ENCODE data around the gene DDX59. TPM values are rescaled to one million over a fixed set of nuclear protein-coding genes. Genes with fewer than 3 reads are reported as not detected.

DDX59 gene
- total RNA-seq, 1 experiment from 2014 or later, result 24.6 TPM

DNA sequence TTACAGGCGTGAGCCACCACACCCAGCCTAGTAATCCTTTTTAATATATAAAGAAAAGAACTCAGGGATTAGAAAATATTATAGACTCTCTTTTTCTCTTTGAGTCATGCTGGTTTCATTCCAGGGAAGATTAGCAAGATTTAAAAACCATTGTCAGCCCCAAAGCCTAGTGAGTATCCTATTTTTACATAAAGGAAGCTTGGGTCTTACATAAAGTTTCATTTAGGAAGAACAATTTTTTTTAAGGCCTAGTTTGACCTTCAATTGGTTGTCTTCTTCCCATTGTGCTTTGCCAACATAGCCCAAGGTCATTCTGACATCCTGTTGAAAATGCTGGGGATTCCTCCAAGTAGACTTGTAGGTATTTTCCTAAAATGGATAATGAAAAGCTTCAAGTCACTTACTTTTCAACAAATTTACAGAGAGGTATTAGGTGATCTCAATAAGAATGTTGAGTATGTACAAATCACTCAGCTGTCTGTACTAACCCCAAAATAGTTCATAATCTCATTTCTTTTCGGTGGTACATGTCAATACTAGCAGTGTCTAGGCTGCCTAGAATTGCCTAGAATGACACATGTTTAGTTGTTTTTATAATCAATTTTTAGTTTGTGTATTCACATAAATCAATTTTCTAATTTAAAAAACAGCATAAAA, 44.9 kb downstream of the DDX59 start:
- Histone ChIP-seq H3K9me2 (replicated peaks; ENCODE audit: low read length) (no peaks in the 10 kb centered on the region), H3K79me2 (ENCODE audit: low read length) (peaks cover 7% of the 10 kb centered on the region), H4K20me1 (ENCODE audit: low read length) (no peaks in the 10 kb centered on the region), H3K4me1 (ENCODE audit: insufficient read depth, low read length) (peaks cover 5% of the 10 kb centered on the region), H3K9ac (ENCODE audit: low read length) (no peak overlapping the region), H3K27me3 (ENCODE audit: low read length) (no peaks in the 10 kb centered on the region), H2AFZ (ENCODE audit: low read length) (no peak overlapping the region), H3K4me2 (ENCODE audit: low read length) (no peak overlapping the region), H3F3A (ENCODE audit: low read length, unreplicated experiment) (no peaks in the 10 kb centered on the region), H3K4me3 (ENCODE audit: low read length) (no peak overlapping the region), H3K9me3 (ENCODE audit: low read length) (no peaks in the 10 kb centered on the region), H3K27ac (ENCODE audit: low read length) (no peak overlapping the region), H3K36me3 (ENCODE audit: low read depth, low read length) (no peaks in the 10 kb centered on the region)
- intact Hi-C loops (cut with micrococcal nuclease), result loop anchor here (5.0 kb wide), 2 partner anchors 417 to 487 kb away; partner anchors contain the start of gene CACNA1S
- DNase-seq (no peak), ATAC-seq (no peak)
- TF ChIP-seq CTCF (conservative IDR thresholded peaks at IDR 0.05; ENCODE audit: low read depth, low read length) (no peak), EZH2 (IDR thresholded peaks at IDR 0.05; ENCODE audit: low read length, unreplicated experiment) (no peak), EZH2phosphoT487 (IDR thresholded peaks at IDR 0.05; ENCODE audit: borderline replicate concordance, low read length) (no peak)
- ChIA-PET CTCF (interaction anchor here (0.6 kb wide), 1 partner anchor 314 kb away, joined by 4 read pairs; no protein-coding TSS in a partner anchor), POLR2A (ENCODE audit: unreplicated experiment) (no interaction called here)
- no TSS peak for BruUV-seq (replicated peaks)

GRCh38 chr1:200620273-200621131, 49.2 kb downstream of the DDX59 start, which contains the start of gene KIF14:
Gene KIF14 (minus strand): TSS chr1:200620751. CDS start chr1:200618723, 2,028 bp downstream.
- Histone ChIP-seq H2AFZ (ENCODE audit: low read length) (peak within 1 kb of the TSS; percentile 86), H3K27me3 (ENCODE audit: low read length) (no peaks in the 10 kb centered on the region), H3K36me3 (ENCODE audit: low read depth, low read length) (peaks cover 23% of the 10 kb centered on the region), H3K4me2 (ENCODE audit: low read length) (peak within 1 kb of the TSS; percentile 85), H3K4me1 (ENCODE audit: insufficient read depth, low read length) (peaks cover 9% of the 10 kb centered on the region), H3K9ac (ENCODE audit: low read length) (peak within 1 kb of the TSS; percentile 88), H3K27ac (ENCODE audit: low read length) (peak within 1 kb of the TSS; percentile 74), H3K9me3 (ENCODE audit: low read length) (no peaks in the 10 kb centered on the region), H4K20me1 (ENCODE audit: low read length) (no peaks in the 10 kb centered on the region), H3K9me2 (replicated peaks; ENCODE audit: low read length) (no peaks in the 10 kb centered on the region), H3K4me3 (ENCODE audit: low read length) (peak within 1 kb of the TSS; percentile 82), H3F3A (ENCODE audit: low read length, unreplicated experiment) (no peaks in the 10 kb centered on the region), H3K79me2 (ENCODE audit: low read length) (peaks cover 38% of the 10 kb centered on the region)
- DNase-seq (peak; percentile 98), ATAC-seq (peak; percentile 97)
- ChIA-PET CTCF (interaction anchor here (1.0 to 2.5 kb wide), 3 partner anchors 49 to 61 kb away, joined by 3 to 21 read pairs (median 19); partner anchors contain the start of gene DDX59), POLR2A (ENCODE audit: unreplicated experiment) (interaction anchor here (1.0 kb wide), 1 partner anchor 276 kb away, joined by 4 read pairs; no protein-coding TSS in a partner anchor)
- intact Hi-C loops (cut with micrococcal nuclease), result loop anchor here (1.0 to 5.0 kb wide), 6 partner anchors 49 to 492 kb away; partner anchors contain the start of genes CACNA1S and DDX59
- BruUV-seq (replicated peaks), result TSS peak; percentile 75
- TF ChIP-seq EZH2 (IDR thresholded peaks at IDR 0.05; ENCODE audit: low read length, unreplicated experiment) (no peak), EZH2phosphoT487 (IDR thresholded peaks at IDR 0.05; ENCODE audit: borderline replicate concordance, low read length) (no peak), CTCF (conservative IDR thresholded peaks at IDR 0.05; ENCODE audit: low read depth, low read length) (no peak)

Data from PC-3 (cell line).